Neutrophil (primary cell): ENCODE measurements around the gene UQCC2.

ENCODE experiments used
- H3K27ac ChIP-seq: fragments of 200-600 bp; sonication (generic); 2 replicates; pipeline ENCODE4 v1.5.1; 2016; ENCODE audit warnings: mild to moderate bottlenecking, moderate library complexity
- H3K27me3 ChIP-seq: fragments of 200-600 bp; sonication (generic); 2 replicates; pipeline ENCODE4 v1.6.0; 2016; ENCODE audit warnings: mild to moderate bottlenecking
- H3K36me3 ChIP-seq: fragments of 200-600 bp; sonication (generic); 2 replicates; pipeline ENCODE4 v1.5.1; 2017
- H3K4me1 ChIP-seq, 2 experiments: fragments of 200-600 bp in 1 of 2; sonication (generic) in 1 of 2; 1 replicate in 1 of 2; 2 replicates in 1 of 2; pipeline versions ENCODE4 v1.5.1 to v1.6.1; 2013 to 2016; ENCODE audit warnings: low read depth in 1 of 2, low read length in 1 of 2, mild to moderate bottlenecking in 1 of 2, moderate library complexity in 1 of 2; ENCODE audit not compliant: control insufficient read depth in 1 of 2, insufficient read depth in 1 of 2
- H3K4me3 ChIP-seq, 2 experiments: fragments of 200-600 bp in 1 of 2; sonication (generic) in 1 of 2; 1 replicate in 1 of 2; 2 replicates in 1 of 2; pipeline ENCODE4 v1.5.1; 2013 to 2016; ENCODE audit warnings: low read depth in 1 of 2, low read length in 1 of 2, mild to moderate bottlenecking in 1 of 2, moderate library complexity in 1 of 2
- H3K9me3 ChIP-seq: fragments of 200-600 bp; sonication (generic); 2 replicates; pipeline ENCODE4 v1.5.1; 2016
- CTCF ChIP-seq: fragments of 200-600 bp; sonication (generic); IDR thresholded peaks from 2 replicates; pipeline ENCODE4 v1.5.1; 2016; ENCODE audit warnings: antibody characterized with exemption

The UQCC2 gene

GRCh38 chr6:33696548-33697518, 14.7 kb downstream of the UQCC2 start:
- no peak overlapping the region for H3K27ac ChIP-seq
- no peak overlapping the region for H3K4me3 ChIP-seq
- H3K27me3 ChIP-seq: no peaks in the 10 kb centered on the region
- H3K9me3 ChIP-seq: no peaks in the 10 kb centered on the region
- H3K36me3 ChIP-seq: peaks cover 18% of the 10 kb centered on the region
- no peaks in the 10 kb centered on the region for H3K4me1 ChIP-seq
- no peak for TF ChIP-seq CTCF

GRCh38 chr6:33696076-33696475, 15.4 kb downstream of the UQCC2 start:
- H3K36me3 ChIP-seq: peaks cover 18% of the 10 kb centered on the region
- H3K4me3 ChIP-seq: no peak overlapping the region
- H3K4me1 ChIP-seq: no peaks in the 10 kb centered on the region
- H3K27ac ChIP-seq: no peak overlapping the region
- H3K27me3 ChIP-seq: no peaks in the 10 kb centered on the region
- no peaks in the 10 kb centered on the region for H3K9me3 ChIP-seq
- no peak for TF ChIP-seq CTCF

- Histone ChIP-seq H3K36me3 (peaks cover 18% of the 10 kb centered on the region), H3K27ac (no peak overlapping the region), H3K4me1 (no peaks in the 10 kb centered on the region), H3K9me3 (no peaks in the 10 kb centered on the region), H3K4me3 (no peak overlapping the region), H3K27me3 (no peaks in the 10 kb centered on the region)
- no peak for TF ChIP-seq CTCF
Measured at GRCh38 chr6:33695451-33695887, 16.0 kb downstream of the UQCC2 start.

DNA sequence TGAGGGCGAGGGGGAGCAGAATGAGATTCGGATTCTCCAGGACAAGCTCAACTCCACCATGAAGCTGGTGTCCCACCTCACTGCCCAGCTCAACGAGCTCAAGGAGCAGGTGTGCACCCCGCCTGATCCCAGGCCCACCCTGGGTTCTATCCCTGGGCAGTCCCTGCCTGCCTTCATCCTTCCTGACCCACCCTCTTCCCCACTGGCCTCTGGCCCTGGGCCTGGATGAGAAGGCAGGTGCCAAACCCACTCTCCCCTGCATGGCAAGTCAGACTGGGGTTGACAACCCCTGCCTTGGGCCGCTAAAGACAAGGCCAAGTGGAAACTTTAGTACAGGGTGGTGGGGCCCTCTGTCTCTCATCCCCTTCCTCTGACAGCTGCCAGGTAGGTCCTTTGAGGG, 16.5 kb downstream of the UQCC2 start:
- no peak overlapping the region for H3K4me3 ChIP-seq
- H3K27ac ChIP-seq: no peak overlapping the region
- H3K36me3 ChIP-seq: peaks cover 18% of the 10 kb centered on the region
- H3K27me3 ChIP-seq: no peaks in the 10 kb centered on the region
- H3K9me3 ChIP-seq: no peaks in the 10 kb centered on the region
- no peak for TF ChIP-seq CTCF
- H3K4me1 ChIP-seq: no peaks in the 10 kb centered on the region

DNA sequence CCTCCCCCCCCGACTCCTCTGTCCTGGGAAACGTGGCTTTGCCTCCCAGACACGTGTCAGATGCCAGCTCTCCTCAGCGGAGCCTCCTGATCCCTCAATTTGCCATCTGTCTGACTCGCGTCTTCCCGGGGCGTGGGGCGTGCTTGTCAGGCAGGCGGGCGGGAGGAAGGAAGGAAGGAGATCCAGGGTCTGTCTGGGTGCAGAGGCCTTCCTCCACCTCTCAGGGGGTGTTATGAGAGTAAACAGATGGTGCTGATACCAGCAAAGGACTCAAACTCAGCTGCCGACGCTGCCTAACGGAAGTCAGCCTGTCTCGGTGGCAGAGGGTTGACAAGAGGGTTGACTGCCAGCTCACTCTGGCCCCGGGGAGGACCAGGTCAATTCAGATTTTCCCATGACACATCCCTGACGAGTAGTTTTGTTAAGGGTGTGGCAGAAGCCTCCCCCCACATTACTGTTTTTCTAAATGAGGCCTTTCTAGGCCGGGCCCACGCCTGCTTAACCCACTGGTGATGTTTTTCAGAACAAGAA, 17.0 kb downstream of the UQCC2 start:
- no peak overlapping the region for H3K27ac ChIP-seq
- no peak for TF ChIP-seq CTCF
- no peaks in the 10 kb centered on the region for H3K9me3 ChIP-seq
- H3K27me3 ChIP-seq: no peaks in the 10 kb centered on the region
- H3K36me3 ChIP-seq: peaks cover 18% of the 10 kb centered on the region
- no peaks in the 10 kb centered on the region for H3K4me1 ChIP-seq
- no peak overlapping the region for H3K4me3 ChIP-seq
